ENCODE results near the gene RABEP1. TPM values are rescaled to one million over a fixed set of nuclear protein-coding genes. Genes with fewer than 3 reads are reported as not detected.

RABEP1 gene
- total and polyA plus RNA-seq, 2 donors from 2014 or later, result 21.1 to 47.6 TPM

GRCh38 chr17:5413682-5414081 lies 131.6 kb downstream of the RABEP1 start:
- no peak for FAIRE-seq

GRCh38 chr17:5416901-5417300 lies 134.8 kb downstream of the RABEP1 start:
- Histone ChIP-seq H3K27me3 (ENCODE audit: control insufficient read depth, insufficient read depth, low read length) (no peaks in the 10 kb centered on the region), H3K9me3 (ENCODE audit: control insufficient read depth in 2 of 3, insufficient read depth in 1 of 3, low read length in 3 of 3) (no peaks in the 10 kb centered on the region), H3K27ac (ENCODE audit: low read depth in 2 of 2, low read length in 2 of 2) (no peak overlapping the region), H3K9ac (ENCODE audit: low read length in 3 of 3) (peak overlapping the region in 1 of 3 donors; percentile 28), H3K4me3 (ENCODE audit: low read length in 3 of 3) (no peak overlapping the region), H3K36me3 (ENCODE audit: control insufficient read depth in 2 of 3, insufficient read depth in 3 of 3, low read length in 3 of 3) (peaks cover 6 to 21% (median 20%) of the 10 kb centered on the region in 3 donors), H3K4me1 (ENCODE audit: control insufficient read depth in 2 of 3, insufficient read depth in 2 of 3, low read depth in 1 of 3, low read length in 3 of 3) (peaks cover 2 to 14% (median 8%) of the 10 kb centered on the region in 3 donors)
- no peak for TF ChIP-seq CTCF (IDR thresholded peaks at IDR 0.05; ENCODE audit: borderline replicate concordance, extremely low read depth, insufficient read depth)
- DNase-seq (no peak), FAIRE-seq (no peak)
- intact Hi-C loops (cut with DNase I), result no loop called here

More at GRCh38 chr17:5413682-5414081, 131.6 kb downstream of the RABEP1 start:
- peaks cover 6 to 34% (median 31%) of the 10 kb centered on the region in 3 donors for H3K36me3 ChIP-seq (ENCODE audit: control insufficient read depth in 2 of 3, insufficient read depth in 3 of 3, low read length in 3 of 3)
- no peak for DNase-seq
- no peak for TF ChIP-seq CTCF (IDR thresholded peaks at IDR 0.05; ENCODE audit: borderline replicate concordance, extremely low read depth, insufficient read depth)
- peaks cover 0 to 3% (median 0%) of the 10 kb centered on the region in 3 donors for H3K4me1 ChIP-seq (ENCODE audit: control insufficient read depth in 2 of 3, insufficient read depth in 2 of 3, low read depth in 1 of 3, low read length in 3 of 3)
- no peaks in the 10 kb centered on the region for H3K9me3 ChIP-seq (ENCODE audit: control insufficient read depth in 2 of 3, insufficient read depth in 1 of 3, low read length in 3 of 3)
- no peak overlapping the region for H3K4me3 ChIP-seq (ENCODE audit: low read length in 3 of 3)
- intact Hi-C loops (cut with DNase I), result no loop called here
- H3K27ac ChIP-seq (ENCODE audit: low read depth in 2 of 2, low read length in 2 of 2), result no peak overlapping the region
- H3K27me3 ChIP-seq (ENCODE audit: control insufficient read depth, insufficient read depth, low read length), result no peaks in the 10 kb centered on the region
- no peak overlapping the region for H3K9ac ChIP-seq (ENCODE audit: low read length in 3 of 3)

- Histone ChIP-seq H3K36me3 (ENCODE audit: control insufficient read depth in 2 of 3, insufficient read depth in 3 of 3, low read length in 3 of 3) (peaks cover 7 to 22% (median 8%) of the 10 kb centered on the region in 3 donors), H3K27ac (ENCODE audit: low read depth in 2 of 2, low read length in 2 of 2) (peak overlapping the region; percentile 93 to 96), H3K4me3 (ENCODE audit: low read length in 3 of 3) (peak overlapping the region; percentile 80 to 99 (median 86)), H3K9ac (ENCODE audit: low read length in 3 of 3) (peak overlapping the region; percentile 74 to 97 (median 83)), H3K9me3 (ENCODE audit: control insufficient read depth in 2 of 3, insufficient read depth in 1 of 3, low read length in 3 of 3) (no peaks in the 10 kb centered on the region), H3K4me1 (ENCODE audit: control insufficient read depth in 2 of 3, insufficient read depth in 2 of 3, low read depth in 1 of 3, low read length in 3 of 3) (peaks cover 2 to 14% (median 8%) of the 10 kb centered on the region in 3 donors), H3K27me3 (ENCODE audit: control insufficient read depth, insufficient read depth, low read length) (no peaks in the 10 kb centered on the region)
- intact Hi-C loops (cut with DNase I), result no loop called here
- DNase-seq (peak; percentile 64 to 87 (median 78)), FAIRE-seq (no peak)
- no peak for TF ChIP-seq CTCF (IDR thresholded peaks at IDR 0.05; ENCODE audit: borderline replicate concordance, extremely low read depth, insufficient read depth)
Observed at GRCh38 chr17:5418858-5419355, 136.8 kb downstream of the RABEP1 start.
